HCT116 (cell line): ENCODE measurements around the gene UTF1. TPM values are rescaled to one million over a fixed set of nuclear protein-coding genes. Genes with fewer than 3 reads are reported as not detected.

Source experiments
- ATAC-seq: fragments of 200-7000 bp; cut with Tn5 transposase; 2 replicates; pipeline ENCODE4 v1.9.1; 2020; ENCODE audit warnings: mild to moderate bottlenecking, moderate library complexity
- BruUV-seq: library from RNA; stranded (reverse); fragments of 400-500 nt; replicated peaks from 2 replicates; lab custom pipeline; 2021; lab: Mats Ljungman, UMichigan
- CTCF ChIA-PET: fragments of 300-600 bp; sonication (Branson Sonifier 250); formaldehyde crosslinking; loops from one replicate; lab custom pipeline; 2021; ENCODE audit warnings: antibody characterized with exemption; lab: Charles Lee
- POLR2A ChIA-PET: fragments of 300-600, 350-600 bp; sonication (Branson Sonifier 250); formaldehyde crosslinking; loops from one replicate; lab custom pipeline; 2021; ENCODE audit warnings: antibody characterized with exemption; lab: Charles Lee
- RAD21 ChIA-PET, 2 experiments: fragments of 300-600 bp; sonication (Branson Sonifier 250); formaldehyde crosslinking; loops; one replicate each; lab custom pipeline; 2023; ENCODE audit warnings: low total read pairs in 2 of 2; ENCODE audit not compliant: uncharacterized antibody in 2 of 2, unreplicated experiment in 2 of 2, low non-redundant PET in 1 of 2; lab: Charles Lee
- DNase-seq: peaks from one replicate; pipeline ENCODE4 v3.0.0-alpha.2; 2010; ENCODE audit warnings: low read depth, low spot score
- H2AFZ ChIP-seq: fragments of 200-600 bp; shearing (Covaris generic), sonication (generic); 2 replicates; pipeline ENCODE4 v1.6.1; 2017; ENCODE audit warnings: low read depth, mixed run types, mixed read lengths, antibody characterized with exemption, low read length; ENCODE audit not compliant: poor library complexity, severe bottlenecking
- H3K27ac ChIP-seq: 2 replicates; pipeline ENCODE4 v1.5.1; 2012; ENCODE audit warnings: low read depth, low read length
- H3K27me3 ChIP-seq: fragments of 200-600 bp; sonication (generic); 2 replicates; pipeline ENCODE4 v1.6.1; 2016; ENCODE audit warnings: mixed run types, low read length, mixed read lengths; ENCODE audit not compliant: insufficient read depth
- H3K36me3 ChIP-seq, 2 experiments: fragments of 200-500 bp in 1 of 2; fragments of 200-600 bp in 1 of 2; sonication (Bioruptor generic) in 1 of 2; sonication (generic) in 1 of 2; 2 replicates each; pipeline versions ENCODE4 v1.5.1 to v1.6.1; 2014 to 2016; ENCODE audit warnings: low read length in 2 of 2, inconsistent platforms in 1 of 2, mixed read lengths in 1 of 2, mixed run types in 1 of 2; ENCODE audit not compliant: insufficient read depth in 2 of 2, control insufficient read depth in 1 of 2
- H3K4me1 ChIP-seq, 2 experiments: fragments of 200-600 bp in 1 of 2; sonication (generic) in 1 of 2; 2 replicates each; pipeline versions ENCODE4 v1.5.1 to v1.6.1; 2012 to 2017; ENCODE audit warnings: low read length in 2 of 2, inconsistent platforms in 1 of 2, mild to moderate bottlenecking in 1 of 2, mixed read lengths in 1 of 2, mixed run types in 1 of 2, moderate library complexity in 1 of 2; ENCODE audit not compliant: insufficient read depth in 2 of 2, control insufficient read depth in 1 of 2
- H3K4me2 ChIP-seq: fragments of 200-600 bp; sonication (generic); 2 replicates; pipeline ENCODE4 v1.6.1; 2017; ENCODE audit warnings: mixed run types, low read length, mixed read lengths
- H3K4me3 ChIP-seq, 2 experiments: fragments of 200-600 bp in 1 of 2; sonication (generic) in 1 of 2; replicated peaks in 1 of 2; 2 replicates each; pipeline ENCODE4 v1.5.1; 2011 to 2016; ENCODE audit warnings: low read length in 2 of 2, control low read depth in 1 of 2, low read depth in 1 of 2, mild to moderate bottlenecking in 1 of 2, mixed read lengths in 1 of 2, mixed run types in 1 of 2
- H3K79me2 ChIP-seq: fragments of 200-600 bp; sonication (generic); 2 replicates; pipeline ENCODE4 v1.6.1; 2017; ENCODE audit warnings: mild to moderate bottlenecking, mixed run types, low read length, moderate library complexity, mixed read lengths; ENCODE audit not compliant: insufficient read depth
- H3K9ac ChIP-seq: fragments of 200-600 bp; sonication (generic); 2 replicates; pipeline ENCODE4 v1.6.1; 2016; ENCODE audit warnings: low read length, mixed read lengths
- H3K9me2 ChIP-seq: fragments of 200-600 bp; sonication (generic), shearing (Covaris generic); 2 replicates; pipeline ENCODE4 v1.6.1; 2017; ENCODE audit warnings: mixed run types, mild to moderate bottlenecking, moderate library complexity; ENCODE audit not compliant: insufficient read depth
- H3K9me3 ChIP-seq, 2 experiments: fragments of 200-500 bp in 1 of 2; fragments of 200-600 bp in 1 of 2; sonication (Bioruptor generic) in 1 of 2; sonication (generic) in 1 of 2; 2 replicates each; pipeline ENCODE4 v1.6.1; 2014 to 2017; ENCODE audit warnings: low read length in 2 of 2, mixed read lengths in 2 of 2, inconsistent platforms in 1 of 2, low read depth in 1 of 2, mild to moderate bottlenecking in 1 of 2, mixed run types in 1 of 2, moderate library complexity in 1 of 2; ENCODE audit not compliant: control insufficient read depth in 1 of 2, insufficient read depth in 1 of 2
- H4K20me1 ChIP-seq: fragments of 200-600 bp; sonication (generic), shearing (Covaris generic); 2 replicates; pipeline ENCODE4 v1.6.1; 2017; ENCODE audit warnings: mixed run types, mild to moderate bottlenecking, moderate library complexity; ENCODE audit not compliant: insufficient read depth
- CBX3 ChIP-seq: IDR thresholded peaks from 2 replicates; pipeline ENCODE4 v1.6.1; 2012; ENCODE audit warnings: low read depth
- ELF1 ChIP-seq: IDR thresholded peaks from 2 replicates; pipeline ENCODE4 v1.6.1; 2012; ENCODE audit warnings: low read depth, borderline replicate concordance
- EZH2 ChIP-seq: fragments of 200-600 bp; sonication (generic); IDR thresholded peaks from 2 replicates; pipeline ENCODE4 v1.6.1; 2017; ENCODE audit warnings: antibody characterized with exemption, mixed run types
- RAD21 ChIP-seq: IDR thresholded peaks from 2 replicates; pipeline ENCODE4 v1.6.1; 2012; ENCODE audit warnings: low read depth, mild to moderate bottlenecking
- SP1 ChIP-seq: IDR thresholded peaks from 2 replicates; pipeline ENCODE4 v1.6.1; 2012; ENCODE audit warnings: low read depth
- SRF ChIP-seq: IDR thresholded peaks from 2 replicates; pipeline ENCODE4 v1.6.1; 2012; ENCODE audit warnings: low read depth
- YY1 ChIP-seq: IDR thresholded peaks from 2 replicates; pipeline ENCODE4 v1.6.1; 2011; ENCODE audit warnings: low read length, low read depth, moderate library complexity, mild to moderate bottlenecking; ENCODE audit not compliant: insufficient replicate concordance; ENCODE audit errors: extremely low read depth
- intact Hi-C: fragments of 100-400 bp; cut with micrococcal nuclease; formaldehyde crosslinking; loops from 2 replicates; pipeline ENCODE4 v1.10.0; 2022
- total RNA-seq: library from RNA; stranded (reverse); gene quantifications from one replicate; pipeline ENCODE4 v1.2.1, GENCODE V29; 2021; ENCODE audit not compliant: unreplicated experiment
- TF ChIP-seq, protein P1 (sequence below): IDR thresholded peaks from 2 replicates; pipeline ENCODE4 v1.6.1; 2012
- TF ChIP-seq, protein P2 (sequence below): IDR thresholded peaks from 2 replicates; pipeline ENCODE4 v1.6.1; 2011; ENCODE audit warnings: mild to moderate bottlenecking, low read length, moderate library complexity; ENCODE audit not compliant: insufficient replicate concordance; ENCODE audit errors: extremely low read depth
- TF ChIP-seq, protein P3 (sequence below): IDR thresholded peaks from 2 replicates; pipeline ENCODE4 v1.6.1; 2012; ENCODE audit warnings: low read depth

The UTF1 gene
- total RNA-seq, 1 experiment from 2014 or later = not detected

DNA sequence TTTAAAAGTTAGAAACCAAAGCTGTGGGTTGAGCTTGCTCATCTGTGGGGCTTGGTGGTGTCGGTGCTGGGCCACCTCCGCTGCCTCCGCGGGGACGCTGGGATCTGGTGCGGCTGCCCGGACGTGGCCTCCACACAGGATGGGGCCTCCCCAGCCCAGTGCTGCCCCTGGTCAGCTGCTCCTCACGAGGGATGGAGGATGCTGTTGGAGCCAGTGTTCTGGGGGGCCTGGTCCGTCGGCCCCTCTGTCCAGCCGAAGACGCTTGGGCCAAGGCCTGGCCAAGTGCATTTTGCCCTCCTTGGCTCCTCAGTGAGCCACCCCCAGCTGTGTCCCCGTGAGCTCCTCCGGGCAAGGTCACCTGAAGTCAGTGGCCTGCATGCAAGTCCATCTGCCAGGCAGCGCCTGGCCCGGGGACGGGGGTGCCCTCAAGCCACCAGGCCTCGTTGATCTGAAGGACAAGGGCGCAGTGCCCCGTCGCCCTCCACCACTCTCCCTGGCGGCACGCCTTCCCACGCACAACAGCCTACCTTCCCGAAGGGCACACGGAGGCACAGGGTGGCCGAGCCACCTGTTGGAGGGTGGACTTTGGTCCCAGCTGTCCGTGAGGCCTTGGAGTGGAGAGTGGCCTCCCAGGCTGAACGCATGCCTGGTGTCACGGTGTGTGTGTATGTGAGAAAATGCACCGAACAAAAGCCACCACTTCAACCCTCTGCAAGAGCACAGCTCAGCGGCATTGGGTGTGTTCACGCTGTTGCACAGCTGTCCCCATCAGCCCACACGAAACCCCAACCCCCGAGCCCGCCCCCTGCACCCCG, 42.7 kb upstream of the UTF1 start (continued):
- TF ChIP-seq, protein P1, sequence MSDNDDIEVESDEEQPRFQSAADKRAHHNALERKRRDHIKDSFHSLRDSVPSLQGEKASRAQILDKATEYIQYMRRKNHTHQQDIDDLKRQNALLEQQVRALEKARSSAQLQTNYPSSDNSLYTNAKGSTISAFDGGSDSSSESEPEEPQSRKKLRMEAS = no peak
- TF ChIP-seq SP1 = no peak
- no peak for TF ChIP-seq ELF1
- TF ChIP-seq YY1 = no peak

DNA sequence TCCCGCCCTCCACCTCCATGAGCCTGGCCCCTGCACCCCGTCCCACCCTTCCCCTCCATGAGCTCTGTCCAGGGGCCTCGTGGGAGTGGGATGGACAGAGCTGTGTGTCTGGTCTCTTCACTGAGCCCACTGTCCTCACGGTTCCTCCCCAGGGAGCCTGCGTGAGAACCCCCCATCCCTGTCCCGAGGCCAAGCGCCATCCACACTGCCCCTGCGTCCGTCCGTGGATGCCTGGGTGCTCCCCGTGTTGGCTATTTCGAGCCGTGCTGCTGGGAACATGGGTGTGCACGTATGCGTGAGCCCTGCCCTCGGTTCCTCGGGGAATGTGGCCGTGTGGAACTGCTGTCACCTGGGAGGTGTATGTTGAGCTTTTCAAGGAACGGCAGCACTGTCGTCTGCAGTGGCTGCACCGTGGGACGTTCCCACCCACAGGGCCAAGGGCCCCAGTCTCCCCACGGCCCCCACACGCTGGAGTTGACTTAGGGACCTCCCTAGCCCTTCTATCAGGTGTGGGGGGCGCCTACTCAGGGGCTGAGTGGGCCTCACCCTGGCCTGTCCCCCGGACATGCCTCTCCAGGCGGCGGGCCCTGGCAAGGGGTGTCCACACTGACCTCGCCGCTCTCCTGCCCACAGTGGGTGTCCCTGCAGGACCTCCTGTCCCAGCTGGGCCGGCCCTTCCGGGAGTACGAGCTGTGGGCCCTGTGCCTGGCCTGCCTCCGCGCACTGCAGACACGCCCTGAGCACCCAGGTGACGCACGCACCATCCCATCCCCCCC, 41.9 kb upstream of the UTF1 start:
- Histone ChIP-seq H3K4me1 (no peaks in the 10 kb centered on the region), H3K9me3 (no peaks in the 10 kb centered on the region), H3K4me2 (no peak overlapping the region), H3K9ac (no peak overlapping the region), H4K20me1 (no peaks in the 10 kb centered on the region), H3K27me3 (no peaks in the 10 kb centered on the region), H2AFZ (no peak overlapping the region), H3K9me2 (no peaks in the 10 kb centered on the region), H3K27ac (no peak overlapping the region), H3K79me2 (no peaks in the 10 kb centered on the region), H3K4me3 (no peak overlapping the region), H3K36me3 (no peaks in the 10 kb centered on the region)
- no peak for ATAC-seq
- no peak for TF ChIP-seq EZH2
- no peak for TF ChIP-seq RAD21
- TF ChIP-seq SRF = no peak
- TF ChIP-seq, protein P1 = no peak
- TF ChIP-seq CBX3 = no peak
- TF ChIP-seq, protein P2, sequence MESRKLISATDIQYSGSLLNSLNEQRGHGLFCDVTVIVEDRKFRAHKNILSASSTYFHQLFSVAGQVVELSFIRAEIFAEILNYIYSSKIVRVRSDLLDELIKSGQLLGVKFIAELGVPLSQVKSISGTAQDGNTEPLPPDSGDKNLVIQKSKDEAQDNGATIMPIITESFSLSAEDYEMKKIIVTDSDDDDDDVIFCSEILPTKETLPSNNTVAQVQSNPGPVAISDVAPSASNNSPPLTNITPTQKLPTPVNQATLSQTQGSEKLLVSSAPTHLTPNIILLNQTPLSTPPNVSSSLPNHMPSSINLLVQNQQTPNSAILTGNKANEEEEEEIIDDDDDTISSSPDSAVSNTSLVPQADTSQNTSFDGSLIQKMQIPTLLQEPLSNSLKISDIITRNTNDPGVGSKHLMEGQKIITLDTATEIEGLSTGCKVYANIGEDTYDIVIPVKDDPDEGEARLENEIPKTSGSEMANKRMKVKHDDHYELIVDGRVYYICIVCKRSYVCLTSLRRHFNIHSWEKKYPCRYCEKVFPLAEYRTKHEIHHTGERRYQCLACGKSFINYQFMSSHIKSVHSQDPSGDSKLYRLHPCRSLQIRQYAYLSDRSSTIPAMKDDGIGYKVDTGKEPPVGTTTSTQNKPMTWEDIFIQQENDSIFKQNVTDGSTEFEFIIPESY = no peak
- TF ChIP-seq, protein P3, sequence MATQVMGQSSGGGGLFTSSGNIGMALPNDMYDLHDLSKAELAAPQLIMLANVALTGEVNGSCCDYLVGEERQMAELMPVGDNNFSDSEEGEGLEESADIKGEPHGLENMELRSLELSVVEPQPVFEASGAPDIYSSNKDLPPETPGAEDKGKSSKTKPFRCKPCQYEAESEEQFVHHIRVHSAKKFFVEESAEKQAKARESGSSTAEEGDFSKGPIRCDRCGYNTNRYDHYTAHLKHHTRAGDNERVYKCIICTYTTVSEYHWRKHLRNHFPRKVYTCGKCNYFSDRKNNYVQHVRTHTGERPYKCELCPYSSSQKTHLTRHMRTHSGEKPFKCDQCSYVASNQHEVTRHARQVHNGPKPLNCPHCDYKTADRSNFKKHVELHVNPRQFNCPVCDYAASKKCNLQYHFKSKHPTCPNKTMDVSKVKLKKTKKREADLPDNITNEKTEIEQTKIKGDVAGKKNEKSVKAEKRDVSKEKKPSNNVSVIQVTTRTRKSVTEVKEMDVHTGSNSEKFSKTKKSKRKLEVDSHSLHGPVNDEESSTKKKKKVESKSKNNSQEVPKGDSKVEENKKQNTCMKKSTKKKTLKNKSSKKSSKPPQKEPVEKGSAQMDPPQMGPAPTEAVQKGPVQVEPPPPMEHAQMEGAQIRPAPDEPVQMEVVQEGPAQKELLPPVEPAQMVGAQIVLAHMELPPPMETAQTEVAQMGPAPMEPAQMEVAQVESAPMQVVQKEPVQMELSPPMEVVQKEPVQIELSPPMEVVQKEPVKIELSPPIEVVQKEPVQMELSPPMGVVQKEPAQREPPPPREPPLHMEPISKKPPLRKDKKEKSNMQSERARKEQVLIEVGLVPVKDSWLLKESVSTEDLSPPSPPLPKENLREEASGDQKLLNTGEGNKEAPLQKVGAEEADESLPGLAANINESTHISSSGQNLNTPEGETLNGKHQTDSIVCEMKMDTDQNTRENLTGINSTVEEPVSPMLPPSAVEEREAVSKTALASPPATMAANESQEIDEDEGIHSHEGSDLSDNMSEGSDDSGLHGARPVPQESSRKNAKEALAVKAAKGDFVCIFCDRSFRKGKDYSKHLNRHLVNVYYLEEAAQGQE = no peak
- BruUV-seq = no TSS peak
- ChIA-PET RAD21 (no interaction called here), CTCF (no interaction called here), POLR2A (no interaction called here)
- intact Hi-C loops = no loop called here
- DNase-seq = no peak
